ENCODE results near the gene ELAC2.

The ELAC2 gene

GRCh38 chr17:13014801-13015200 is 3.0 kb downstream of the ELAC2 start:
- DNase-seq = no peak

- no peak for DNase-seq
Measured at GRCh38 chr17:13010959-13011358, 6.9 kb downstream of the ELAC2 start.

GRCh38 chr17:13008461-13008860 is 9.4 kb downstream of the ELAC2 start:
- DNase-seq = no peak

GRCh38 chr17:13005530-13005929 is 12.3 kb downstream of the ELAC2 start:
- no peak for DNase-seq

- no peak for DNase-seq
Measured at GRCh38 chr17:13004336-13004735, 13.5 kb downstream of the ELAC2 start.

- no peak for DNase-seq
Measured at GRCh38 chr17:13003927-13004326, 13.9 kb downstream of the ELAC2 start.

- DNase-seq = no peak
Measured at GRCh38 chr17:13003454-13003851, 14.4 kb downstream of the ELAC2 start.

- DNase-seq = peak; percentile 20
Measured at GRCh38 chr17:13002761-13003453, 14.9 kb downstream of the ELAC2 start.

GRCh38 chr17:13001991-13002615 is 15.7 kb downstream of the ELAC2 start:
- DNase-seq = peak; percentile 4

GRCh38 chr17:13000561-13000960 is 17.3 kb downstream of the ELAC2 start:
- no peak for DNase-seq

GRCh38 chr17:12998874-12999273 is 19.0 kb downstream of the ELAC2 start:
- no peak for DNase-seq

GRCh38 chr17:12998461-12998860 is 19.4 kb downstream of the ELAC2 start:
- DNase-seq = no peak

GRCh38 chr17:12996941-12997340 is 20.9 kb downstream of the ELAC2 start:
- no peak for DNase-seq

- DNase-seq = no peak
Measured at GRCh38 chr17:12996357-12996756, 21.5 kb downstream of the ELAC2 start.

- no peak for DNase-seq
Measured at GRCh38 chr17:12995896-12996295, 21.9 kb downstream of the ELAC2 start.

- DNase-seq = no peak
Measured at GRCh38 chr17:12995106-12995895, 22.5 kb downstream of the ELAC2 start.

GRCh38 chr17:12994341-12995074 is 23.3 kb downstream of the ELAC2 start:
- DNase-seq = no peak

- DNase-seq = no peak
Measured at GRCh38 chr17:12993631-12994030, 24.2 kb downstream of the ELAC2 start.

- no peak for DNase-seq
Measured at GRCh38 chr17:12992676-12993075, 25.2 kb downstream of the ELAC2 start.

- DNase-seq = no peak
Measured at GRCh38 chr17:12990926-12991325, 26.9 kb downstream of the ELAC2 start.

- DNase-seq = no peak
Measured at GRCh38 chr17:12990041-12990808, 27.6 kb downstream of the ELAC2 start.

- DNase-seq = no peak
Measured at GRCh38 chr17:12987120-12987519, 30.7 kb downstream of the ELAC2 start.

Data from NCI-H1092 (cell line).